Mucosa of stomach (tissue), 1 donor: Measurements from ENCODE around the gene HAUS8.

Experiments
- H3K27me3 ChIP-seq: one replicate; pipeline ENCODE4 v1.7.0; 2013; ENCODE audit warnings: mild to moderate bottlenecking, low read length; ENCODE audit not compliant: control insufficient read depth, insufficient read depth
- H3K36me3 ChIP-seq: one replicate; pipeline ENCODE4 v1.7.0; 2013; ENCODE audit warnings: low read length; ENCODE audit not compliant: control insufficient read depth, insufficient read depth
- H3K4me1 ChIP-seq: one replicate; pipeline ENCODE4 v1.7.0; 2013; ENCODE audit warnings: mild to moderate bottlenecking, low read length; ENCODE audit not compliant: control insufficient read depth, insufficient read depth
- H3K4me3 ChIP-seq: one replicate; pipeline ENCODE4 v1.7.0; 2013; ENCODE audit warnings: low read length
- H3K9ac ChIP-seq: one replicate; pipeline ENCODE4 v1.7.0; 2013; ENCODE audit warnings: mild to moderate bottlenecking, low read length, moderate library complexity
- H3K9me3 ChIP-seq: one replicate; pipeline ENCODE4 v1.7.0; 2013; ENCODE audit warnings: mild to moderate bottlenecking, low read length, moderate library complexity; ENCODE audit not compliant: control insufficient read depth
- donor health status: Pancreatic carcinoma.

The HAUS8 gene

DNA sequence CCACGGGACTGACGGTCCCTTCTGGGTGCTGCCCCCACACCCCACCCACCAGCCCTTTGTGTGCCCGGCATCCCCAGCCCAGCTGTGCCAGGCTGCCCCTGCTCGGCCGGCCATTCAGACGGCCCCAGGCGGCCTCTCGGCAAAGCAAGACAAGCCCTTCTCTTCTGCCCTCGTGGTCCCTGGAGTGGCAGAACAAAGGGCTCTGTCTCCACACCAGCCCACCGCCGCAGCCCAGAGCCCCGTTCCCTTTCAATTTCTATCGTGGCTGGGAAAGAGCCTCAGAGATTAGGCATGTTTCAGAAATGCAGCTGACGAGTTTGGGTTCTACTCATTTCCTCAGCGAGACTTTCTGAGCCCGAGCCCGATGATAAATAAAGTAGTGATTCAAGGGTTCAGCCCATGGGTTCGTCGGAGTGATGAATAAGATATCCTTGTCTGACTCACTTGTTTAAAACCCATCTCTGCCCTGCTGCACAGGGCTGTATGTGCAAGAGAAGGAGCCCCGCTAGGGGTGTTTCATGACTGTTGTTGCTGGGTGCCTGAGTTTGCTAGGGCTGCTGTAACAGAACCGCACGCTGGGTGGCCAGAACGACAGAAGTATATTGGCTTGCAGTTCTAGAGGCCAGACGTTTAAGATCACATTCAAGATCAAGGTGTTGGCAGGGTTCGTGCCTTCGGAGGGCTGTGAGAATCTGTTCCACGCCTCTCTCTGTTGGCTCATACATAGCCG is 4.6 kb upstream of the HAUS8 start:
- Histone ChIP-seq H3K4me1 (peaks cover 38% of the 10 kb centered on the region), H3K27me3 (no peaks in the 10 kb centered on the region), H3K4me3 (no peak overlapping the region), H3K9ac (peak overlapping the region; percentile 18), H3K9me3 (no peaks in the 10 kb centered on the region), H3K36me3 (no peaks in the 10 kb centered on the region)

DNA sequence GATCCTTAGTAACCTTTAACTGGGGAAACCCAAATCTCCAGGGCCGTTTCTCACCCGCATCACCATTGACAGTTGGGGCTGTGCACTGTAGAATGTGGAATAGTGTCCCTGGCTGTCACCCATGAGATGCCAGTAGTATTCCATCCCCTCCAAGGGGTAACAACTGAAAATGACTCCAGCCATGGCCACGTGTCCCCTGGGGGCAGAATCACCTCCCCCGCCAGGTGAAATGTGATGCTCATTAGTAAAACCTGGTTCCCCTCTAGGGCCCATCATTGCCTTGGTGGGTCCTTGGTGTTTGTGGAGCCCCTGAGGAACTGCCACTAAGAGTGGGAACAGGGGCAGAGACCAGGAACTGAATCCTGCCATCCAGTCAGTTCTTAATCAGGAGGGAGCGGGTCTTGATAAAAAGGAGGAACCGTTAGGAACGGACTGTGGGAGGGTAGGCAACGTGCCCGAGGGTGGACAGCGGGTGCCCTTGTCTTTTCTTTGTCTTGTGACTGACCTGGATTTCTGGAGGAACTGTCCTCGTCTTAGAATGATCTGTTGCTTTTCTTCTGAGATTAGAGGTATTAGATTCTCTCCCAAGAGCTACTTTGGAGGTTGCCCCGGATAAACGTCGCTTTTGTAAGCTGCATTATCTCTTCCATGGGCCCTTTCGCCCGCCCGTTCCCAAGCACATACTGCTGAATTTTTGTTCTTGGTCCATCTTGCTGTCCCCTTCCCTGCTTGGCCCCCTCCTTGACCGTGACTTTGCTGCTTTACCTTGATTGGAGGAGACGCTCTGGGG is 3.9 kb upstream of the HAUS8 start:
- Histone ChIP-seq H3K4me1 (peaks cover 45% of the 10 kb centered on the region), H3K9me3 (no peaks in the 10 kb centered on the region), H3K4me3 (no peak overlapping the region), H3K9ac (peak overlapping the region; percentile 18), H3K27me3 (no peaks in the 10 kb centered on the region), H3K36me3 (no peaks in the 10 kb centered on the region)

GRCh38 chr19:17078036-17078919 is 3.0 kb upstream of the HAUS8 start:
- no peak overlapping the region for H3K9ac ChIP-seq
- peaks cover 47% of the 10 kb centered on the region for H3K4me1 ChIP-seq
- no peaks in the 10 kb centered on the region for H3K9me3 ChIP-seq
- H3K4me3 ChIP-seq: no peak overlapping the region
- no peaks in the 10 kb centered on the region for H3K27me3 ChIP-seq
- no peaks in the 10 kb centered on the region for H3K36me3 ChIP-seq

DNA sequence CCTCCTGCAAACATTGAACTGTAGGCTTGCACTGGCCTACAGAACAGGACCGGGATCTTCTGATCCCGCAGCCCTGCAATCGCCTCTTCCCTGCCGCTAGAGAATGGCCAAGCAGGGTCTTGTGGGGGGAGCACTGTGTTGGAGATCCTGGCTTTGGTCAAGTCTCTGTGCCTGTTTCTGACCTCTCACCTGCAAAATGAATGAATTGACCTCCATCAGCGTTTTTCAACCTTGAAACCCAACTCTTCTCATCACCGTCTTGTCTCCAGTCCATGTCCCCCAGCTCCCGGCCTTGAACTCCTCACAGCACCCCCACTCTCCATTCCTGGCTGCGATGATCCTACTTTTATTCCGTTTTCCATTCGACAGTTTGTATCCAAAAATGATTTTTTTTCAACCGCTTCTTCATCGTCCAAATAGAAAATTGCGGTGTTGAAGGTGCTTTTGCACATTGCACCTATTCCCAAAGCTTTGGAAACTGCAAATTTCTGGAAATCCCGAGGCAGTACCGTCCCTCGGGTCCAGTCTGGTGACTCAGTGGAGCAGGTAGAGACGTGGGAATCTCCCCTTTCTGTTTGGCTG is 2.3 kb upstream of the HAUS8 start:
- no peak overlapping the region for H3K9ac ChIP-seq

GRCh38 chr19:17076543-17076991 is 1.3 kb upstream of the HAUS8 start:
- peak overlapping the region; percentile 14 for H3K4me3 ChIP-seq
- H3K36me3 ChIP-seq: no peaks in the 10 kb centered on the region
- H3K9me3 ChIP-seq: no peaks in the 10 kb centered on the region
- H3K4me1 ChIP-seq: peaks cover 47% of the 10 kb centered on the region
- no peaks in the 10 kb centered on the region for H3K27me3 ChIP-seq
- peak overlapping the region; percentile 91 for H3K9ac ChIP-seq

More for the DNA sequence above, 2.3 kb upstream of the HAUS8 start:
- H3K36me3 ChIP-seq: no peaks in the 10 kb centered on the region
- peaks cover 47% of the 10 kb centered on the region for H3K4me1 ChIP-seq
- H3K9me3 ChIP-seq: no peaks in the 10 kb centered on the region
- no peaks in the 10 kb centered on the region for H3K27me3 ChIP-seq
- no peak overlapping the region for H3K4me3 ChIP-seq

DNA sequence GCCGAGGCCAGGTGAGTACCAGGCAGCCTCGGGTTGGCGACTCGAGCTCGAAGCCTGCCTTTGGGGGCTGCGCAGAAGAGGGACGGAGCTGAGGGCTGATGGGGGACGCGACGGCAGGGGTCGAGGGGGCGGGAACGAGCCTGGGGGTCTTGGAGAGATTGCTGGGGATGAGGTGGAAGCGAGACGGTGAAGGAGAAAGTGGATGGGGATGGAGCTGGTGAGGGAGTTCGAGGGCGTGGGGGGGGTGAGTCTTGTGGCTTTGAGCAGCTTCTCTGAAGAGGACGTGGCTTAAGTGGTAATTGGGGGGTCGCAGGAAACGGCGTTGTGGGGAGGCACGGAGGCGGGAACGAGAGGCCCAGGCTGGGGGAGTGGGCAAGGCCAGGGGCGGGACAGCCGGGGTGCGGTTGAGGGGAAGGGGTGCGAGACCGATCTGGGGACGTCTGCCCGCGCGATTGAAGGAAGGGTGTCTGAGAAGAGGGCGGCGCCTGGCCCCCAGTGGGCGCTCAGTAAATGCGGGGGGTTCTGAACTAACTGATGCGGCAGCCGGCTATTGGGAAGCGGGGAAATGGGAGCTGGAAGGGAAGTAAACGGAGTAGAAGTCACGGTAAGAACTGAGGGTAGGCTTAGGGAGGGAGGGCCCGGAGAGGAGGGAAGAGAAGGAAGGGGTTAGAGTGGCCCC is 751 bp upstream of the HAUS8 start:
- H3K9ac ChIP-seq: peak overlapping the region; percentile 91
- no peaks in the 10 kb centered on the region for H3K27me3 ChIP-seq
- H3K9me3 ChIP-seq: no peaks in the 10 kb centered on the region
- H3K4me1 ChIP-seq: peaks cover 47% of the 10 kb centered on the region
- no peaks in the 10 kb centered on the region for H3K36me3 ChIP-seq
- H3K4me3 ChIP-seq: peak overlapping the region; percentile 14

DNA sequence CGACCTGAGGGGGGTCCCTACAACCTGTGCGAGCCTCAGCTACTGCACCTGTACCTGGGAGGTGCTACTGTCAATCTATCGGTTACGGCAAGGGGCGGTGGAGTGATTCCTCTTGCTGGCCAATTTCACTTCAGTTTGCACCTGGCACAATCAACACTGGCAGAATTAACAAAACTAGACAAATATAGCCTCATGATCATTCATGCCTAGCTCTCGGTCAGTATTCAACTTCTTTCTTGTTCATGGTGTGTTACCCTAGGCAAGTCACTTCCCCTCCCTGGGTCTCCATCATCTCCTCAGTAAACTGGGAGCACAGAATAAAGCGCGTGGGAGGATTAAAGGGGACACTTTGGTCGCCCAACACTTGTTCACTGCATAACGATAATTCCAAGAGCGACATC is 618 bp downstream of the HAUS8 start:
- H3K4me3 ChIP-seq: peak overlapping the region; percentile 74
- H3K27me3 ChIP-seq: no peaks in the 10 kb centered on the region
- H3K9ac ChIP-seq: peak overlapping the region; percentile 57
- no peaks in the 10 kb centered on the region for H3K9me3 ChIP-seq
- peaks cover 37% of the 10 kb centered on the region for H3K4me1 ChIP-seq
- H3K36me3 ChIP-seq: no peaks in the 10 kb centered on the region

DNA sequence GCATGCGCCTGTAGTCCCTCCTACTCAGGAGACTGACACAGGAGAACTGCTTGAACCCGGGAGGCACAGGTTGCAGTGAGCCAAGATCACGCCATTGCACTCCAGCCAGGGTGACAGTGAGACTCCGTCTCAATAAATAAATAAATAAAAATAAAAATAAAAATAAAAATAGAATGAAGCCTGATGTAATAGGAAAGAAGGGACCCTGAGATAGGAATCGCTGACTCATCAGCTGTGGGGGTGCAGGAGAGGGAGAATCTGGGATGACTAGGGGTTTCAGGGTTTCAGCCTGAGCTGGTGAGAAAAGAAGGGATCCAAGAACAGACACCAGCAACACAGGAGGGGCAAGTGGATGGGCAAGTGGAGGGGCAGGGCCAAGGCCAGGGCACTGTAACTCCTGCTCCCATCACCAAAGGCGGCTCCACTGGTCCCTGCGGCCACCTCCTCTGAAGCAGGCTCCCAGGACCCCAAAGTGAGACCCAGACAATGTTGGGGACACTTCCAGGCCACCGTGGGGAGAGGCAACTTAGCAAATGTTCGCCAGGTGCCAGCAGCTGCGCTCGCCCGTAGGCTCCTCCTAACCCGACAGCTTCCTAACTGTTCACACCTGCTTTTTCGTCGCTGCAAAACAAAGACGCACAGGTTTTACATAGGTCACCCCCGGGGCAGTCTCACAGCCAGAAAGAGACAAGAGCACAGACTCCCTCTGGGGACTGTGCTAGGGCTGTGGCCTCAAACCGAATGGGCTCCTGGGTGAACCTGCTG is 1.2 kb downstream of the HAUS8 start:
- H3K9ac ChIP-seq: peak overlapping the region; percentile 57
- no peaks in the 10 kb centered on the region for H3K9me3 ChIP-seq
- peaks cover 31% of the 10 kb centered on the region for H3K4me1 ChIP-seq
- no peaks in the 10 kb centered on the region for H3K27me3 ChIP-seq
- H3K36me3 ChIP-seq: no peaks in the 10 kb centered on the region
- H3K4me3 ChIP-seq: peak overlapping the region; percentile 74

- Histone ChIP-seq H3K36me3 (no peaks in the 10 kb centered on the region), H3K9ac (no peak overlapping the region), H3K4me3 (no peak overlapping the region), H3K27me3 (no peaks in the 10 kb centered on the region), H3K9me3 (no peaks in the 10 kb centered on the region), H3K4me1 (peaks cover 10% of the 10 kb centered on the region)
Measured at GRCh38 chr19:17070912-17071311, 4.3 kb downstream of the HAUS8 start.

DNA sequence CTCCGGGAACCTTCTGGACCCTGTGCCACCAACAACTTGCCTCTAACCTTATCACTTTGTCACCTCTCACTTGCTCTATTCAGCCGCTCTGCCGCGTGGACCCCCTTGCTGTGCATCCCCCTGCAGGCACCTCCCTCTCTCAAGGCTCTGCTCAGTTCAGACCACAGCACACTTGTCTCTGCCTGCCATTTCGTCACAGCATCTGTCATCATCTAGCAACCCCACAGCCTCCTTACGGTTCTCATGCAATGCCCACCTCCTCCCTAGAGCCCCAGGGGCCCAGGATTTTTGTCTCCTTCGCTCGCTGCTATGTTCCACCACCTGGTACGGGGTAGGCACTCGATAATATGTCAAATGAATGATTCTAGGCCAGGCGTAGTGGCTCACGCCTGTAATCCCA is 4.8 kb downstream of the HAUS8 start:
- Histone ChIP-seq H3K27me3 (no peaks in the 10 kb centered on the region), H3K9me3 (no peaks in the 10 kb centered on the region), H3K9ac (no peak overlapping the region), H3K4me3 (no peak overlapping the region), H3K36me3 (no peaks in the 10 kb centered on the region), H3K4me1 (peaks cover 10% of the 10 kb centered on the region)

DNA sequence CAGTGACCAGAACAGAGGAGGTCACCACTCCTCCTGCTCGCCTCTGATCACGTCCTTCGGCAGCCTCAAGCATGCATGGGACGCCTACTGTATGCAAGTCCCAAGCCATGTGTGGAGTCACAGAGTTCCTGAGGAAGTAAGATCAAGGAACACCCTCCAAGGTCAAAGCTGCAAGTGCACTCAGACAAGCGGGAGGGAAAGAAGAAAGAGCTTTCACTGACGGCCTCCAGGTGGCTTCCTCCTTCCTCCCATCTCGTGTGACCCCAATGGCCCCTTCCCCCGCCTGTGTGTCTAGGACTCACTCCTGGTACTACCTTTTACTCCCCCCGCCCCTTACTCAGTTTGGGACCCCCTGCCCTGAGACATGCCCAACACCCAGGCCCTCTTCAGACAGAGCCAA is 6.1 kb downstream of the HAUS8 start:
- peaks cover 3% of the 10 kb centered on the region for H3K4me1 ChIP-seq
- no peak overlapping the region for H3K9ac ChIP-seq
- H3K36me3 ChIP-seq: no peaks in the 10 kb centered on the region
- H3K9me3 ChIP-seq: no peaks in the 10 kb centered on the region
- no peak overlapping the region for H3K4me3 ChIP-seq
- no peaks in the 10 kb centered on the region for H3K27me3 ChIP-seq
